Activated CD8-positive, alpha-beta T cell treated with anti-CD3 and anti-CD28 coated beads for 36 hours (primary cell): ENCODE data around the gene CAB39. TPM values are rescaled to one million over a fixed set of nuclear protein-coding genes. Genes with fewer than 3 reads are reported as not detected.

Experiments used
- ATAC-seq: fragments of 200-7000 bp; cut with Tn5 transposase; one replicate; pipeline ENCODE4 v1.10.0; 2021; ENCODE audit warnings: mild to moderate bottlenecking, moderate library complexity
- CTCF ChIA-PET: fragments of 350-600 bp; sonication (Branson Sonifier 250); formaldehyde crosslinking; loops from one replicate; lab custom pipeline; 2021; ENCODE audit warnings: antibody characterized with exemption; lab: Charles Lee
- POLR2A ChIA-PET: fragments of 350-600 bp; sonication (Branson Sonifier 250); formaldehyde crosslinking; loops from one replicate; lab custom pipeline; 2021; ENCODE audit warnings: antibody characterized with exemption; lab: Charles Lee
- DNase-seq: peaks from one replicate; pipeline ENCODE4 v3.0.0-alpha.2; 2020
- H3K27ac Mint-ChIP-seq: one replicate; pipeline ENCODE4 v1.8.0; 2021; ENCODE audit warnings: mild to moderate bottlenecking, mixed read lengths
- H3K27me3 Mint-ChIP-seq: one replicate; pipeline ENCODE4 v1.8.0; 2021; ENCODE audit warnings: mixed read lengths
- H3K36me3 Mint-ChIP-seq: one replicate; pipeline ENCODE4 v1.8.0; 2021; ENCODE audit warnings: low read depth, mixed read lengths
- H3K4me1 Mint-ChIP-seq: one replicate; pipeline ENCODE4 v1.8.0; 2021; ENCODE audit warnings: low read depth, mixed read lengths
- H3K4me3 Mint-ChIP-seq: one replicate; pipeline ENCODE4 v1.8.0; 2021; ENCODE audit warnings: mild to moderate bottlenecking, moderate library complexity, mixed read lengths
- H3K9me3 Mint-ChIP-seq: one replicate; pipeline ENCODE4 v1.8.0; 2021; ENCODE audit warnings: mixed read lengths
- CTCF ChIP-seq: fragments of 200-600 bp; IDR thresholded peaks from one replicate; pipeline ENCODE4 v1.8.0; 2022; ENCODE audit warnings: antibody characterized with exemption, mild to moderate bottlenecking
- intact Hi-C: fragments of 100-400 bp; cut with micrococcal nuclease; formaldehyde crosslinking; loops from one replicate; pipeline ENCODE4 v1.10.0; 2022
- total RNA-seq, 2 experiments: library from RNA; stranded (reverse); gene quantifications; one replicate each; pipeline ENCODE4 v1.2.3, GENCODE V29; 2021

The CAB39 gene
- total RNA-seq, 2 experiments from 2014 or later = 119 to 120 TPM

GRCh38 chr2:230666446-230666845, 46.2 kb upstream of the CAB39 start:
- intact Hi-C loops = loop anchor here (2.0 kb wide), 1 partner anchor 132 kb away; no protein-coding TSS in a partner anchor
- Mint-ChIP-seq H3K27ac (peak overlapping the region; percentile 88), H3K4me1 (peaks cover 86% of the 10 kb centered on the region), H3K36me3 (peaks cover 2% of the 10 kb centered on the region), H3K27me3 (no peaks in the 10 kb centered on the region), H3K4me3 (no peak overlapping the region), H3K9me3 (no peaks in the 10 kb centered on the region)
- DNase-seq (no peak), ATAC-seq (no peak)
- POLR2A ChIA-PET = no interaction called here
- CTCF ChIA-PET = interaction anchor here (1.0 to 1.2 kb wide), 2 partner anchors 9 to 55 kb away, joined by 3 read pairs; no protein-coding TSS in a partner anchor
- no peak for TF ChIP-seq CTCF

GRCh38 chr2:230666885-230667712, 45.5 kb upstream of the CAB39 start:
- no peak for TF ChIP-seq CTCF
- DNase-seq = peak; percentile 54
- H3K27me3 Mint-ChIP-seq = no peaks in the 10 kb centered on the region
- H3K4me3 Mint-ChIP-seq = no peak overlapping the region
- peaks cover 81% of the 10 kb centered on the region for H3K4me1 Mint-ChIP-seq
- H3K9me3 Mint-ChIP-seq = no peaks in the 10 kb centered on the region
- CTCF ChIA-PET = interaction anchor here (0.8 to 2.5 kb wide), 4 partner anchors 18 to 46 kb away, joined by 3 to 12 read pairs (median 4); partner anchors contain the start of gene CAB39
- POLR2A ChIA-PET = interaction anchor here (0.7 to 1.4 kb wide), 3 partner anchors 8 to 125 kb away, joined by 3 to 4 read pairs (median 3); no protein-coding TSS in a partner anchor
- ATAC-seq = peak; percentile 17
- peaks cover 2% of the 10 kb centered on the region for H3K36me3 Mint-ChIP-seq
- H3K27ac Mint-ChIP-seq = peak overlapping the region; percentile 88
- intact Hi-C loops = loop anchor here (2.0 kb wide), 1 partner anchor 132 kb away; no protein-coding TSS in a partner anchor

GRCh38 chr2:230668184-230668938, 44.3 kb upstream of the CAB39 start:
- H3K4me1 Mint-ChIP-seq = peaks cover 69% of the 10 kb centered on the region
- no peaks in the 10 kb centered on the region for H3K36me3 Mint-ChIP-seq
- no peaks in the 10 kb centered on the region for H3K27me3 Mint-ChIP-seq
- ATAC-seq (peak; percentile 32), DNase-seq (peak; percentile 67)
- intact Hi-C loops = no loop called here
- ChIA-PET CTCF (interaction anchor here (0.9 to 4.0 kb wide), 8 partner anchors 9 to 130 kb away, joined by 3 to 20 read pairs (median 4); partner anchors contain the start of gene CAB39), POLR2A (interaction anchor here (0.5 to 1.4 kb wide), 11 partner anchors 8 to 130 kb away, joined by 3 to 7 read pairs (median 4); partner anchors contain the start of gene CAB39)
- no peak for TF ChIP-seq CTCF
- H3K27ac Mint-ChIP-seq = peak overlapping the region; percentile 88
- no peaks in the 10 kb centered on the region for H3K9me3 Mint-ChIP-seq
- H3K4me3 Mint-ChIP-seq = peak overlapping the region; percentile 40

GRCh38 chr2:230668939-230669303, 43.7 kb upstream of the CAB39 start:
- Mint-ChIP-seq H3K27me3 (no peaks in the 10 kb centered on the region), H3K4me3 (no peak overlapping the region), H3K27ac (peak overlapping the region; percentile 88), H3K36me3 (no peaks in the 10 kb centered on the region), H3K4me1 (peaks cover 64% of the 10 kb centered on the region), H3K9me3 (no peaks in the 10 kb centered on the region)
- ATAC-seq (peak; percentile 15), DNase-seq (no peak)
- POLR2A ChIA-PET = interaction anchor here (0.5 to 1.4 kb wide), 8 partner anchors 9 to 129 kb away, joined by 3 to 7 read pairs (median 4); partner anchors contain the start of gene CAB39
- no peak for TF ChIP-seq CTCF
- CTCF ChIA-PET = interaction anchor here (0.9 to 4.0 kb wide), 8 partner anchors 9 to 130 kb away, joined by 3 to 20 read pairs (median 4); partner anchors contain the start of gene CAB39
- intact Hi-C loops = no loop called here
